Activated CD4-positive, alpha-beta T cell treated with anti-CD3 and anti-CD28 coated beads, Interleukin-2, Interleukin-4, amounts not matched to agents 100 ng/mL and 50 ng/mL, durations not matched to agents 16 hours and 8 hours (primary cell): ENCODE results near the gene PI16.
A peak's percentile ranks its signal among the peaks of the same experiment; 100 is the strongest.
"Not testable (repeated sequence)": the region's sequence is repeated elsewhere in the genome, so short reads cannot be mapped to it uniquely, and the experiment has no call there.

Experiments used
- DNase-seq: peaks from one replicate; pipeline ENCODE4 v3.0.0-alpha.2; 2020; ENCODE audit warnings: low spot score

PI16 gene

GRCh38 chr6:36929152-36929551 is 25.4 kb upstream of the PI16 start:
- DNase-seq: no peak

- no peak for DNase-seq
Observed at GRCh38 chr6:36929607-36930006, 24.9 kb upstream of the PI16 start.

GRCh38 chr6:36930483-36930882 is 24.1 kb upstream of the PI16 start:
- DNase-seq: no peak

- no peak for DNase-seq
Observed at GRCh38 chr6:36933102-36933501, 21.4 kb upstream of the PI16 start.

- no peak for DNase-seq
Observed at GRCh38 chr6:36933519-36933918, 21.0 kb upstream of the PI16 start.

- no peak for DNase-seq
Observed at GRCh38 chr6:36934901-36935300, 19.6 kb upstream of the PI16 start.

- DNase-seq: no peak
Observed at GRCh38 chr6:36936824-36937223, 17.7 kb upstream of the PI16 start.

- DNase-seq: no peak
Observed at GRCh38 chr6:36937896-36938295, 16.6 kb upstream of the PI16 start.

GRCh38 chr6:36938536-36938935 is 16.0 kb upstream of the PI16 start:
- DNase-seq: no peak

GRCh38 chr6:36939005-36939404 is 15.5 kb upstream of the PI16 start:
- not testable (repeated sequence) for DNase-seq

- no peak for DNase-seq
Observed at GRCh38 chr6:36940027-36940426, 14.5 kb upstream of the PI16 start.

- DNase-seq: not testable (repeated sequence)
Observed at GRCh38 chr6:36941561-36941960, 13.0 kb upstream of the PI16 start.

- not testable (repeated sequence) for DNase-seq
Observed at GRCh38 chr6:36942329-36942728, 12.2 kb upstream of the PI16 start.

GRCh38 chr6:36944650-36945049 is 9.9 kb upstream of the PI16 start:
- no peak for DNase-seq

- no peak for DNase-seq
Observed at GRCh38 chr6:36945301-36945700, 9.2 kb upstream of the PI16 start.

GRCh38 chr6:36946526-36946925 is 8.0 kb upstream of the PI16 start:
- no peak for DNase-seq

GRCh38 chr6:36947570-36948351 is 6.8 kb upstream of the PI16 start:
- DNase-seq: peak; percentile 42

GRCh38 chr6:36949076-36949475 is 5.5 kb upstream of the PI16 start:
- DNase-seq: not testable (repeated sequence)

GRCh38 chr6:36949636-36950035 is 4.9 kb upstream of the PI16 start:
- DNase-seq: no peak

GRCh38 chr6:36953931-36954261 is 642 bp upstream of the PI16 start:
- no peak for DNase-seq

GRCh38 chr6:36955136-36955535 is 598 bp downstream of the PI16 start:
- DNase-seq: no peak

GRCh38 chr6:36955671-36956445 is 1.3 kb downstream of the PI16 start:
- DNase-seq: no peak

GRCh38 chr6:36956446-36956820 is 1.9 kb downstream of the PI16 start:
- DNase-seq: no peak
